IMR-90 (cell line): Measurements from ENCODE around the gene TSPAN3. TPM values are rescaled to one million over a fixed set of nuclear protein-coding genes. Genes with fewer than 3 reads are reported as not detected.

Source experiments
- ATAC-seq: fragments of 200-7000 bp; cut with Tn5 transposase; 2 replicates; pipeline ENCODE4 v1.9.1; 2020; ENCODE audit warnings: low read depth, mild to moderate bottlenecking, moderate library complexity
- BruUV-seq: library from RNA; stranded (reverse); fragments of 400-500 nt; replicated peaks from 2 replicates; lab custom pipeline; 2021; lab: Mats Ljungman, UMichigan
- CTCF ChIA-PET: fragments of 300-600 bp; formaldehyde crosslinking; extraction: SDS; loops from one replicate; lab custom pipeline; 2021; ENCODE audit warnings: antibody characterized with exemption; lab: Yijun Ruan, JAX
- POLR2A ChIA-PET: fragments of 300-600 bp; sonication (Branson Sonifier 250); formaldehyde crosslinking; loops from one replicate; lab custom pipeline; 2022; ENCODE audit warnings: antibody characterized with exemption; ENCODE audit not compliant: unreplicated experiment; lab: Charles Lee
- DNase-seq: peaks from one replicate; pipeline ENCODE4 v3.0.0; 2013
- H2AFZ ChIP-seq: replicated peaks from 2 replicates; pipeline ENCODE3; 2013; ENCODE audit warnings: low read length, mild to moderate bottlenecking; ENCODE audit not compliant: poor library complexity
- H2AK5ac ChIP-seq: 2 replicates; pipeline ENCODE4 v1.6.1; 2013; ENCODE audit warnings: low read depth, low read length, inconsistent platforms
- H2AK9ac ChIP-seq: replicated peaks from 2 replicates; pipeline ENCODE3; 2013; ENCODE audit warnings: mild to moderate bottlenecking, low read depth, low read length, moderate library complexity; ENCODE audit not compliant: poor library complexity
- H2BK120ac ChIP-seq: 2 replicates; pipeline ENCODE4 v1.6.1; 2013; ENCODE audit warnings: low read depth, low read length, inconsistent platforms
- H2BK15ac ChIP-seq: 3 replicates; pipeline ENCODE4 v1.6.1; 2013; ENCODE audit warnings: low read depth, low read length, inconsistent platforms
- H2BK20ac ChIP-seq: 2 replicates; pipeline ENCODE4 v1.6.1; 2013; ENCODE audit warnings: low read depth, mild to moderate bottlenecking, inconsistent platforms, low read length, moderate library complexity
- H2BK5ac ChIP-seq: 2 replicates; pipeline ENCODE4 v1.6.1; 2013; ENCODE audit warnings: mild to moderate bottlenecking, low read depth, low read length, inconsistent platforms; ENCODE audit not compliant: poor library complexity, severe bottlenecking
- H3K14ac ChIP-seq: replicated peaks from 2 replicates; pipeline ENCODE4 v1.6.1; 2013; ENCODE audit warnings: low read depth, low read length, inconsistent platforms
- H3K18ac ChIP-seq: 2 replicates; pipeline ENCODE4 v1.6.1; 2013; ENCODE audit warnings: low read depth, low read length, control low read depth
- H3K23ac ChIP-seq: 2 replicates; pipeline ENCODE4 v1.6.1; 2013; ENCODE audit warnings: low read depth, low read length, inconsistent platforms
- H3K27ac ChIP-seq: 2 replicates; pipeline ENCODE4 v1.5.1; 2013; ENCODE audit warnings: mild to moderate bottlenecking, control low read depth, low read length; ENCODE audit not compliant: insufficient read depth
- H3K27me3 ChIP-seq: 2 replicates; pipeline ENCODE4 v1.6.1; 2013; ENCODE audit warnings: low read length; ENCODE audit not compliant: control insufficient read depth, insufficient read depth
- H3K36me3 ChIP-seq: 2 replicates; pipeline ENCODE4 v1.6.1; 2013; ENCODE audit warnings: low read length, mixed read lengths; ENCODE audit not compliant: control insufficient read depth, insufficient read depth
- H3K4ac ChIP-seq: 2 replicates; pipeline ENCODE4 v1.6.1; 2013; ENCODE audit warnings: low read depth, low read length, inconsistent platforms
- H3K4me1 ChIP-seq: 2 replicates; pipeline ENCODE4 v1.6.1; 2013; ENCODE audit warnings: low read length, mixed read lengths; ENCODE audit not compliant: control insufficient read depth, insufficient read depth
- H3K4me2 ChIP-seq: 2 replicates; pipeline ENCODE4 v1.6.1; 2013; ENCODE audit warnings: low read depth, mild to moderate bottlenecking, control low read depth, low read length, moderate library complexity
- H3K4me3 ChIP-seq: 2 replicates; pipeline ENCODE4 v1.5.1; 2013; ENCODE audit warnings: low read depth, mild to moderate bottlenecking, control low read depth, low read length, moderate library complexity; ENCODE audit not compliant: insufficient read depth
- H3K56ac ChIP-seq: 2 replicates; pipeline ENCODE4 v1.6.1; 2013; ENCODE audit warnings: low read length, inconsistent platforms; ENCODE audit not compliant: insufficient read depth; ENCODE audit errors: extremely low read depth
- H3K79me1 ChIP-seq, 2 experiments: 2 replicates each; pipeline ENCODE4 v1.6.1; 2013; ENCODE audit warnings: low read length in 2 of 2, inconsistent platforms in 1 of 2, low read depth in 1 of 2
- H3K9ac ChIP-seq: 2 replicates; pipeline ENCODE4 v1.6.1; 2013; ENCODE audit warnings: low read depth, low read length, control low read depth
- H3K9me1 ChIP-seq: 2 replicates; pipeline ENCODE4 v1.6.1; 2013; ENCODE audit warnings: low read length, inconsistent platforms; ENCODE audit not compliant: insufficient read depth
- H3K9me3 ChIP-seq: 2 replicates; pipeline ENCODE4 v1.6.1; 2013; ENCODE audit warnings: low read length; ENCODE audit not compliant: control insufficient read depth, insufficient read depth
- H4K20me1 ChIP-seq: 2 replicates; pipeline ENCODE4 v1.6.1; 2013; ENCODE audit warnings: low read length, inconsistent platforms; ENCODE audit not compliant: insufficient read depth
- H4K5ac ChIP-seq: 2 replicates; pipeline ENCODE4 v1.6.1; 2013; ENCODE audit warnings: mild to moderate bottlenecking, low read depth, low read length, control low read depth
- H4K8ac ChIP-seq, 2 experiments: 2 replicates each; pipeline ENCODE4 v1.6.1; 2013; ENCODE audit warnings: low read depth in 2 of 2, low read length in 2 of 2, control low read depth in 1 of 2, inconsistent platforms in 1 of 2
- H4K91ac ChIP-seq: 2 replicates; pipeline ENCODE4 v1.6.1; 2013; ENCODE audit warnings: low read depth, low read length, inconsistent platforms; ENCODE audit not compliant: insufficient read depth
- CEBPB ChIP-seq: IDR thresholded peaks from 2 replicates; pipeline ENCODE4 v1.6.1; 2012; ENCODE audit warnings: low read depth, low read length, improper control_type of control experiment
- CHD1 ChIP-seq: IDR thresholded peaks from 2 replicates; pipeline ENCODE4 v1.6.1; 2012; ENCODE audit warnings: low read depth, low read length, improper control_type of control experiment
- CTCF ChIP-seq: conservative IDR thresholded peaks from 2 replicates; pipeline ENCODE4 v1.5.1; 2012; ENCODE audit warnings: mild to moderate bottlenecking, low read depth, low read length, improper control_type of control experiment
- FOS ChIP-seq: fragments of 150-350 bp; IDR thresholded peaks from 2 replicates; pipeline ENCODE4 v1.6.1; 2016; ENCODE audit warnings: low read depth, low read length
- MAFK ChIP-seq: IDR thresholded peaks from 2 replicates; pipeline ENCODE4 v1.6.1; 2012; ENCODE audit warnings: low read depth, low read length, improper control_type of control experiment
- MAZ ChIP-seq: IDR thresholded peaks from 2 replicates; pipeline ENCODE4 v1.6.1; 2012; ENCODE audit warnings: low read depth, mild to moderate bottlenecking, low read length, improper control_type of control experiment, moderate library complexity, borderline replicate concordance
- MXI1 ChIP-seq: IDR thresholded peaks from 2 replicates; pipeline ENCODE4 v1.6.1; 2012; ENCODE audit warnings: low read depth, mild to moderate bottlenecking, low read length, moderate library complexity, borderline replicate concordance
- NFE2L2 ChIP-seq: fragments of 150-350 bp; IDR thresholded peaks from 2 replicates; pipeline ENCODE4 v1.6.1; 2016; ENCODE audit warnings: low read depth, mild to moderate bottlenecking, low read length
- POLR2A ChIP-seq: IDR thresholded peaks from 2 replicates; pipeline ENCODE4 v1.6.1; 2012; ENCODE audit warnings: mild to moderate bottlenecking, low read depth, low read length
- RAD21 ChIP-seq: IDR thresholded peaks from 2 replicates; pipeline ENCODE4 v1.6.1; 2012; ENCODE audit warnings: low read length, improper control_type of control experiment
- RCOR1 ChIP-seq: IDR thresholded peaks from 2 replicates; pipeline ENCODE4 v1.6.1; 2012; ENCODE audit warnings: mild to moderate bottlenecking, low read length, improper control_type of control experiment; ENCODE audit not compliant: insufficient replicate concordance
- RFX5 ChIP-seq: IDR thresholded peaks from 2 replicates; pipeline ENCODE4 v1.8.0; 2012; ENCODE audit warnings: low read depth, mild to moderate bottlenecking, low read length, moderate library complexity
- SMC3 ChIP-seq: fragments of 150-350 bp; IDR thresholded peaks from 2 replicates; pipeline ENCODE4 v1.6.1; 2016; ENCODE audit warnings: low read depth, mild to moderate bottlenecking, antibody characterized with exemption, low read length, moderate library complexity
- WGBS, 2 experiments: methylation state at CpG; one replicate each; pipeline versions ENCODE4 v1.1.5 to v1.1.7; 2013; ENCODE audit warnings: missing lambda C conversion rate in 2 of 2; ENCODE audit not compliant: insufficient read length in 1 of 2; ENCODE audit errors: extremely low coverage in 2 of 2; 5-methylcytosine and 5-hydroxymethylcytosine counted together
- dilution Hi-C: fragments of 300-500 bp; cut with HindIII; formaldehyde crosslinking; loops from one replicate; pipeline ENCODE4 v1.14.3; 2018; ENCODE audit warnings: low sequenced_read_pairs; ENCODE audit not compliant: unreplicated experiment
- in situ Hi-C: fragments of 300-500 bp; cut with MboI; formaldehyde crosslinking; loops from 3 replicates; pipeline ENCODE4 v1.14.3; 2019; ENCODE audit warnings: low sequenced_read_pairs, inconsistent platforms, mixed read lengths
- intact Hi-C: fragments of 100-400 bp; cut with micrococcal nuclease; formaldehyde crosslinking; loops from 2 replicates; pipeline ENCODE4 v1.10.0; 2022
- polyA plus RNA-seq, 3 experiments: library from polyadenylated mRNA; depleted of rRNA; stranded (reverse); fragments of >200 nt; gene quantifications; 2 replicates each; pipeline ENCODE4 v1.2.3, GENCODE V29; 2012; ENCODE audit warnings: low replicate concordance in 1 of 3
- total RNA-seq: library from RNA; depleted of rRNA; stranded (reverse); fragments of >200 nt; gene quantifications from 2 replicates; pipeline ENCODE4 v1.2.3, GENCODE V29; 2012

The TSPAN3 gene
- total and polyA plus RNA-seq, 2 of the 4 experiments (the other 2 are of a cell fraction) = 270 to 295 TPM

- TF ChIP-seq RAD21 (no peak), POLR2A (no peak)
Observed at GRCh38 chr15:77017761-77018720, 52.9 kb downstream of the TSPAN3 start (continued).

DNA sequence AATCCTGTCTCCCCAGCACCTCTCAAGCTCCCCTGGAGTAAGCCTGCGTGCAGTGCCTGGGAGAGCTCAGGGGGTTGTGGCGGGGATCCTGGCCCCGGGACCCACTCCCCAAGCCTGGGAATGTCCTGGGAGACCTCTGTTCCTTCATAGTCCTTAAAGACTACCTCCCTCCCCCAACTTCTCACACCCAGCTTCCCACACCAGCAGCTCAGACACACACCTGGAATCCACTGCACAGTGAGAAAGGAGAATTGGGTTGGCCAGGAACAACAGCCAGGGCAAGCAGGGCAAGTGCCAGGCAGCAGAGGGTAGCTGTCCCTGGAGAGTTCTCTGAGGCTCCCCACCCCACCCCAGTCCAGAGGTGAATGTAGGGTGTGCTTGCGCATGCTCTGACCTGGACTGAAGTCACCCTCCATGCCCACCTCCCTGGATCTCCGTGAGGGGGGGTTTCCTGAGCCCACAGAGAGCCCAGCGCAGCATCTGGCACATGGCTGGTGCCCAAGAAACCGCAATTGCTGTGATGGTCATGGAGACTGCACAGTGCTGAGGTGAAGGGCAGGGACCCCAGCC is 53.7 kb downstream of the TSPAN3 start:
- Histone ChIP-seq H3K9me3 (no peaks in the 10 kb centered on the region), H3K27ac (no peak overlapping the region), H2AFZ (no peak overlapping the region), H4K5ac (no peak overlapping the region), H2BK5ac (no peak overlapping the region), H3K23ac (no peak overlapping the region), H3K27me3 (peaks cover 15% of the 10 kb centered on the region), H2BK15ac (no peak overlapping the region), H3K9me1 (peaks cover 10% of the 10 kb centered on the region), H3K36me3 (no peaks in the 10 kb centered on the region), H3K4me1 (peaks cover 9% of the 10 kb centered on the region), H2AK5ac (no peak overlapping the region), H3K14ac (no peak overlapping the region), H2BK20ac (no peak overlapping the region), H3K4ac (no peak overlapping the region), H4K91ac (no peak overlapping the region), H3K4me3 (no peak overlapping the region), H3K4me2 (no peak overlapping the region), H3K18ac (no peak overlapping the region), H4K20me1 (no peaks in the 10 kb centered on the region), H2BK120ac (no peak overlapping the region), H2AK9ac (no peak overlapping the region), H3K56ac (no peak overlapping the region), H3K79me1 (no peaks in the 10 kb centered on the region), H3K9ac (no peak overlapping the region), H4K8ac (no peak overlapping the region)
- no peak for ATAC-seq
- dilution Hi-C loops = no loop called here
- in situ Hi-C loops = no loop called here
- WGBS, 2 experiments = no CpG with 5 or more reads among the region's 7 CpGs
- ChIA-PET CTCF (interaction anchor here (0.5 kb wide), 1 partner anchor 392 kb away, joined by 3 read pairs; no protein-coding TSS in a partner anchor), POLR2A (no interaction called here)
- no TSS peak for BruUV-seq
- intact Hi-C loops = no loop called here
- no peak for DNase-seq
- TF ChIP-seq MAZ (no peak), CTCF (no peak), RCOR1 (no peak), CEBPB (no peak), RFX5 (no peak), MXI1 (no peak), POLR2A (no peak), NFE2L2 (no peak), FOS (no peak), MAFK (no peak), SMC3 (no peak), CHD1 (no peak), RAD21 (no peak)
